GM19239 (cell line): Measurements from ENCODE around the gene SLC22A7.

Experiments
- DNase-seq: peaks from one replicate; pipeline ENCODE4 v3.0.0; 2011; ENCODE audit warnings: low spot score; ENCODE audit not compliant: insufficient read length
- FAIRE-seq: peaks from 2 replicates; lab custom pipeline; 2011; peaks lifted over from hg19 to GRCh38; lab: Jason Lieb, UNC

The SLC22A7 gene

GRCh38 chr6:43263314-43264178 is 34.5 kb upstream of the SLC22A7 start:
- FAIRE-seq (peak; percentile 70), DNase-seq (peak; percentile 94)

- FAIRE-seq = no peak
- no peak for DNase-seq
Measured at GRCh38 chr6:43264599-43265145, 33.4 kb upstream of the SLC22A7 start.

- no peak for DNase-seq
- FAIRE-seq = no peak
Measured at GRCh38 chr6:43265564-43265963, 32.5 kb upstream of the SLC22A7 start.

GRCh38 chr6:43267619-43268354 is 30.3 kb upstream of the SLC22A7 start:
- DNase-seq (no peak), FAIRE-seq (no peak)

GRCh38 chr6:43268355-43268700 is 29.7 kb upstream of the SLC22A7 start:
- no peak for FAIRE-seq
- DNase-seq = no peak

- no peak for DNase-seq
- no peak for FAIRE-seq
Measured at GRCh38 chr6:43268782-43269272, 29.2 kb upstream of the SLC22A7 start.

GRCh38 chr6:43269273-43270007 is 28.6 kb upstream of the SLC22A7 start:
- DNase-seq (no peak), FAIRE-seq (no peak)

GRCh38 chr6:43271103-43271815 is 26.8 kb upstream of the SLC22A7 start:
- no peak for FAIRE-seq
- DNase-seq = no peak

- FAIRE-seq = no peak
- DNase-seq = no peak
Measured at GRCh38 chr6:43271944-43272343, 26.1 kb upstream of the SLC22A7 start.

GRCh38 chr6:43273707-43274106 is 24.4 kb upstream of the SLC22A7 start:
- no peak for FAIRE-seq

GRCh38 chr6:43274127-43274915 is 23.7 kb upstream of the SLC22A7 start:
- no peak for FAIRE-seq
- no peak for DNase-seq

More at GRCh38 chr6:43273707-43274106, 24.4 kb upstream of the SLC22A7 start:
- no peak for DNase-seq

GRCh38 chr6:43274916-43275597 is 23.0 kb upstream of the SLC22A7 start:
- no peak for FAIRE-seq
- no peak for DNase-seq

GRCh38 chr6:43275801-43276576 is 22.1 kb upstream of the SLC22A7 start:
- FAIRE-seq (peak; percentile 78), DNase-seq (no peak)

GRCh38 chr6:43276577-43277305 is 21.3 kb upstream of the SLC22A7 start:
- no peak for DNase-seq
- no peak for FAIRE-seq

GRCh38 chr6:43277306-43277642 is 20.8 kb upstream of the SLC22A7 start:
- FAIRE-seq (no peak), DNase-seq (no peak)

- FAIRE-seq (no peak), DNase-seq (no peak)
Measured at GRCh38 chr6:43277643-43278523, 20.2 kb upstream of the SLC22A7 start.
